NCI-H748 (cell line): ENCODE measurements around the gene SMPD3.

Experiments
- DNase-seq: peaks from one replicate; lab custom pipeline; 2025; ENCODE audit not compliant: unreplicated experiment; lab: John Stamatoyannopoulos, UW

The SMPD3 gene

DNA sequence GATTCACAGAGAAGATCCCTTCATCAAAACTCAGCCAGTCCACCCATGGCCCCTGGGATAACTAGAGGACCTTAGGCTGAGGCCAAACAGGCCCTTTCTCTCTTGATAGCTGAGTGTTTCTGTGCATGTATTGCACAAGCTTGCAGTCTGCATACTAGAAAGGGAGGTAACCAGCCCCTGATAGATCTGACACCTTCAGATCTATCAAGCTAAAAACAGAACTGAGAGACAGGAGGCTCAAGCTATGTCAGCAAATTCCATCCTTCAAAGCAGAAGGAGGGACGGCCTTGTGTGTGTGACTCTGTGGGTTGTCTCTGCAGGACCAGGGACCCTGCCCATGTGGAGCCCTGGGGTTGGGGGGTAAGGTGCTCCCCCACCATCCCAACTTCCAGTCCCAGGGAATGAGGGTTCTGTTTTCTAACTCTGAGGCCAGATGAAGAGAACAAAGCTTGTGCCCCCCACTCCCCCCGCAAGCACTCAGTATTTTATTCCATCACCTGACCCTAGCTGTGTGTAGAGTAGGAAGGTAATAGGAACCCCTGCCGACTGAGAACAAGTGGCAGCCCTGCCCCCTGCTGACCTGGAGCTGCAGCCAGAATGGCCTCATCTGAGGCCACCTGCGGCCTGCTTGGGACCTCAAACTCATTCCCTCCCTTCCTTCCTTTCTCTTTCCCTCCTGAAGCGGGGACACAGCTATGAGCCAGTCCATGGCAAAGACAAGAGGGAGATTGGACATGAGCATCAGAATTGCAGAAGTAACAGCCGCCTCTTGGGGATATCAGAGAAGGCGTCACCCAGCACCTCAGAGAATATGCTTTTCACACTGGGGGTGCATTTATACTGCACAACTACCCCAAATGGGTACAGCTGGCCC lies 63.8 kb downstream of the SMPD3 start:
- DNase-seq, result no peak

DNA sequence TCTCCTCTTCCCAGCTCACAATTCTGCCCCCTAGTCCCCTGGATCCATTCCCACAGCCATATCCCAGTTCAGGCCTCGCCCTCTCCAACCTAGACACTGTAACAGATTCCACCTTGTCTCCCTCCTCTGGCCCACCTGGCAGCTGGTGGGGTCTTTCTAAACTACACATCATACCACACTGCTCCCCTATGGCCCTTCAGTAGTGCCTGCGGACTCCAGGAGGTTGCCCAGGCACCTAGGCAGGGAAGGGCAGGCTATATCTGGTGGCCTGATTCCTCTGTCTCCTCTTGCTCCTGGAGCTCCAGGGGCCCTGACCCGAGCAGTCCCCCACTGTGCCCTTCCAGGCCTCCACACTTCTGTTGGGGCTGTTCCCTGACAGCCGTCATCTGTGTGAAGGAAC lies 64.5 kb downstream of the SMPD3 start:
- DNase-seq, result no peak

DNA sequence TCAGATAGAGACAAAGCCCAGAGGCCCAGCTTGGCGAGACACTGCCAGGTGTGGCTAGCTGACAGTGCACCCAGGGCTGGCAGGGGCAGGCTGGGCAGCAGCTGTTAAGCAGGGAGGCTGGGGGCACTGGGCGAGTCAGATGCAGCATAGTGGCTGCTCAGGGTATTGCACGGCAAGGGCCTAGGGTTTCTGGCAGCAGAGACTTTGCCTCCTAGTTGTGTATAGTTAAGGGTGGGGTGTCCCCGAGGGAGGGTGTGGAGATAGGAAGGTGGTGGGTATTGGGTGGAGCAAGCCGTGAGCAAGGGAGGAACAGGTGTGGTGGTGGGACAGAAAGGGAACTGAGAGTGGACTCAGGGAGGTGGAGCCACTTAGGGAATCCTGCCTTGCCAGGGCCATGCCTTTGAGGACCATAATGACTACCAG lies 66.0 kb downstream of the SMPD3 start:
- no peak for DNase-seq

DNA sequence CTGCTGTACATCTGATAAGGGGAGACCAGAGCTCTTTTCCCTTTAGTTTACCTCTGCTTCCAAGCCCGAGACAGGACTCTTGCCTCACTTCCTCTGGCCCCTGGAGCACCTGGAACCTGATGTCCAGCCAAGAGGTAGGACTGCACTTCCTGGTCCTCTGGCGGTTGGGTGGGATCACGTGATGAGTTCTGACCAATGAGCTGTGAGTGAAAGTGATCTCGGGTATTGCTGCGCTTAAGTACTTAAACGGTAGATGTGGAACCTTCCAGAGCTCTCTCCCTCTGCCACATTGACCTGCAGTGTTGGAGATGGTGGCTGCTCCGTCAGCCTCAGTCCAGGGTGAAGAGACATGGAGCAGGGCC lies 67.0 kb downstream of the SMPD3 start:
- no peak for DNase-seq

DNA sequence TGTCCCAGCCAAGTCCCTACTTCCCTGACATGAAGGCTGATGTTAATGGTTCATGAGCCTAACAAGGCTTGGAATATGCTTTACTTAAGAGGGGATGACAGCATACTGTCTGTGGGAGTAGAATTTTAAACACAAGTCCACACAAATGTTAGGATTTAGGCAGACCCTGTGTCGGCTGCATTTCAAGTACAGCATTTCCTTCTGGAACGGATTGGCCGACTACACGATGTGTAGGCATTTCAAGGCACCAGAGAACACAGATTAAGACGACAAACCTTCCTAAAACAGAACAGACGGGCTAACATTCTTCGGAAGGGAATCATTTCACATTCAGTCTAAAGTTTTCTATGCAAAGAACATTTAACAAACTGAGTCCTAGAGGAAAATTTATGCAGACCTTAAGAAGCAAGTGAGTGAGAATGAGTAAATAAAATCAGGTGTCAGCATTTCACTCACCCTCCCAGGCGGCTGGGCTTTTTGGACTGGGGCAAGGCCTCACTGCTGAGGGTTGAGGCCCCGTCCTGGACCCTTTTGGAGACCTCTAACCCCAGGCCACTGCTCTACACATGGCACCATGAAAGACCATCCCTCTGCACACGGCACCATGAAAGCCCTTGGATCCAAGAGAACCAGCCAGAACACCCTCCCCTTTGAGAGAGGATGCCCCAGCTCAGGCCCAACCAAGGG lies 67.5 kb downstream of the SMPD3 start:
- no peak for DNase-seq

DNA sequence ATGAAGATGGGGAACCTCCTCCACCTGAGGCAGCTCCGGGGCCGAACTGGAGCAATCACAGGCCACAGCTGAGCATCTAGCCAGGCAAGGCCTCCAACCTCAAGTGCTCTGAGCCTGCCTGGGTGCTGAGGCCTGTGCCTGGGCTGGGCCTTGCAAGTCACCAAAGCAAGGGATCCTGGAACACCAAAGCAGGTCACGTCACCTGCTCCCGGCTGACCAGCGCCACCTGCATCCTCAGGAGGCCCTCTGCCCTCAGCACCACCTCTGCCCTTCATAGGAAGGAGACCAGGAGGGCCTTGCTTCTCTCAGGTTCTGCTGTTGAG lies 68.0 kb downstream of the SMPD3 start:
- DNase-seq, result no peak

GRCh38 chr16:68379472-68380347 lies 68.6 kb downstream of the SMPD3 start:
- no peak for DNase-seq

GRCh38 chr16:68378436-68379415 lies 69.6 kb downstream of the SMPD3 start:
- DNase-seq, result no peak

DNA sequence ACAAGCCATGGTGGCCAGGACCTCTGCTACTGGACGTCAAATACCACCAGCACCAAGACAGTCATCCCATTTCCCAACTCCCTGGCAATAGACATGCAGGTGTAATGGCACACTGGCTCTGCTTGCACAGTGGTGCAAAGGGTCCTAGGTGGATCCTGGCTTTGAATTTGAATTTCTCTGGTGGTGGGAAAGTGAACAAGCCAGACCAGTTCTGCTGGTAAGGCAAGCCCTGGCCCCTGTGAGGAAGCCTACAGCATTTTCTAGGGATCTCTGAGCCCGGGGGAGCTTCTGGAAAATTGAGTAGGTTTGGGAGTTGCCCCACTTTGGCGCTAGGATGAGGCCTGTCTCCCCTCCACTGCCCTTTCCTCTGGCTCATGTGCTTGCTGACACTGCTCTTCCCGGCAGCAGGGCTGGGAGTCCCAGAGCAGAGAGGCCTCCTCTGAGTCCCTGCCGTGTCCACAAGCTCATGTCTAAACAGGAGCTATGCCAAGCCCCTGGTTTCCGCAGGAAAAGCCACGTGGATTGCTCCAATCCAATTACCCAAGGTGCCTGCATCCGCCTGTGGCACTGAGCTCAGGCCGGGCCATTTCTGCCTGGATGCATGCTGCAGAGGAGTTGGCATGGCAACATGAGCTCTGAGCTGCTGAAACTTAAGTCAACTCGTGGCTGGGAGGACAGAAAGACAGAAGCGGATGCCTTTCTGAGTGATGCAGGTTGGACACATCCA lies 70.5 kb downstream of the SMPD3 start:
- no peak for DNase-seq

GRCh38 chr16:68377221-68377620 lies 71.1 kb downstream of the SMPD3 start:
- no peak for DNase-seq

GRCh38 chr16:68376590-68376989 lies 71.7 kb downstream of the SMPD3 start:
- DNase-seq, result no peak

DNA sequence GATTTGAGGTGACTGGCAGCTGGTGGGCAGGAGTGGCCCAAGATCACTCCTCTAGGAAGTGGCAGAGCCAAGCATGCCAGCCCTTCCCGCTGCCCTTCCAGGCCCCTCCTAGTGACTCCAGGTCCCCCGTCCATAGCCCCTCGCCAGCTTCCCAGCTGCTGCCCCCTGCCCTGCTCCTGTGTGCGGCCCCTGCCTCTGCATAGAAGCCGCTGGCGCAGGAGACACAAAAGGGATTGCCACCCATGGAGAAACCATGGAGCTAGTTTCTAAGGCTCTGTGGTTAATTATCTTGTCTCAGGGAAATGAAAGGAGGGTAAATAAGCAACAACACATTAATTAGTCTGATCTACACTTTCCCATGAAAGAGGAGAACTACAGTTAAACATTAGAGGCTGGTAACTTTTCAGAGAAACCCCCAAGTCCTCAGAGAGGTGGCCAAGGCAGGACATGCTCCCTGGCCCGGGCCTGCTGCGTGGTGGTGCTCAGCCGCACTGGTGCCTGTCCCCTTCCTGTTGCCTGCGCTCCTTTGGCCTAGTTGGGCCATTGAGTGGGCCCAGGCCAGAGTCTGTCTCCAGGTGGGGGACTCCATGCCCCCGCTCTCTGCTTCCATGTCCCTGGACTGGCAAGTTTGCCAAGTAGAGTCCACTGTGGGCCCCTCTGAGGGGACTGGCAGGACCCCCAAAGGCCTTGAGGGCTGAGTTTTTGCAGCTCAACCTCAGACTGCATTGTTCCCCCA lies 72.3 kb downstream of the SMPD3 start:
- peak; percentile 15 for DNase-seq

GRCh38 chr16:68374961-68375660 lies 73.2 kb downstream of the SMPD3 start:
- DNase-seq, result no peak

- DNase-seq, result no peak
These were observed 74.0 kb downstream of the SMPD3 start for GRCh38 chr16:68374246-68374805.

DNA sequence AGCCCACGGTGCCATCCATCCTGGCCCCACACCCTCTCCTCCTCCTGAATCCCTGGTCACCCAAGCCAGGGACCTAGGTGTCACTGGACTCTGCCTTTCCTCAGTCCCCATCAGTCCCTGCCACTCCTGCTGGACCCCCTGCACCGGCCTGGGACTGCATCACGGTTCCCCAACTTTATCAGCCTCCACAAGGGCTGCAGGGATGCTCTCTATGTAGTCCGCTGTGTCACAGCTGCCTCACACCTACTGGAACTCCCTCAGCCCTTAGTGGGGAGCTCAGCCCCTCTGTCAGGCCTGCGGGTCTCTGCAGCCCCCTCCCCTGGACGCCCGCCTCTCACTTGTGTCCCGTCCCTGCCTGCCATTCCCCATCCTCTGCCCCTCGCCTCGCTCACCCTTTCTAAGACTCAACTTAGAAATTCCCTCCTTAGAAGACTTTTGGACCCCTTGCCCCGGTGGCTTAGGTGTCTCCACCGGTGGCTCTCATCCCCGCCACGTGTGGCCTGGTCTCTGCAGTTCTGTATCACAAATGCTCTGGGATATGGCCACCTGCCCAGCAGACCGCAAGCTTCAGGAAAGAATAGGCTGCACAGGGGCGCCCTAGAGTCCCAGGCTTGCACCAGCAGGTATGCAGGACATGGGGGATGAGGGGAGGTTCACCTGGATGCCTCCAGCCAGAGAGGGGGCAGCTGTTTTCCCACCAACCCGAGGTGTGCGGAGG lies 74.6 kb downstream of the SMPD3 start:
- DNase-seq, result no peak

DNA sequence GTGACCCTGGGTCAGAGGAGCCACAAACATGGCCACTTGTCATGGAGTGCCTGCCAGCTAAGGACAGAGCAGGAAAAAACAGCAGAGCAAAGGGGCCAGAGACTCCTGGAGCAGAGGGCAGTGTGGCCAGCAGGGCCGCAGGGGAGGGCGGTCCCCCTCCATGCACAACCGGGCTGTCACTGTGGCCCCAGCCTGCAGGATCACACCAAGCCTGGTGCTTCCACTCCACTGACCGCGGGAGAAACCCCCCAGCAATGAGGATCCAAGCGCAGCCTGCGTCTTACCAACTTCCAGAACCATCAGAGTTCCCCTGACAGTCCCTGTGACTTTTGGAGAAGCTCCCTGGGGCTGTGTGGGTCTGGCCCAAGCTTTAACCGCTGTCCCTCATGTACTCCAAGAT lies 75.5 kb downstream of the SMPD3 start:
- no peak for DNase-seq

DNA sequence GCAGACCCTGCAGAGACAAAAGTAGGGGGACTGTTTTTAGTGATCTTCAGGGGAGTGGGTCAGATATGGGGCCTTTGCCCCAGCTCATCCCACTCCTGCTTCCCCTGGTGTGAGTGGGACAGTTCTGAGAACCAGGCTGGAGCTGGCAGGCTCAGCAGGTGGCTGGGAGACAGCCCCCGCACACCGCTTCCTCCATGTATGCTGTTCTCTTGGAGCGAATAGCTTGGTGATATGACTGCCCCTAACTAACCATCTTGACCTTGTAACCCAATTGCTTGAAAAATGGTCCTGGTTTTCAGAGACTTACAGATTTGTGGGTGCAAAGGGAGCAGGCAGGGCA lies 76.0 kb downstream of the SMPD3 start:
- DNase-seq, result no peak
